ENCODE measurements around the gene IL1F10. TPM values are rescaled to one million over a fixed set of nuclear protein-coding genes. Genes with fewer than 3 reads are reported as not detected.

Gene IL1F10, protein sequence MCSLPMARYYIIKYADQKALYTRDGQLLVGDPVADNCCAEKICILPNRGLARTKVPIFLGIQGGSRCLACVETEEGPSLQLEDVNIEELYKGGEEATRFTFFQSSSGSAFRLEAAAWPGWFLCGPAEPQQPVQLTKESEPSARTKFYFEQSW
- polyA plus RNA-seq (ENCODE audit: insufficient read length) = not detected
- long read RNA-seq, donor 1 = 0 reads
- long read RNA-seq, donor 2 = 0 reads
- long read RNA-seq, donor 3 = 0 reads
- long read RNA-seq, donor 4 = 0 reads
- long read RNA-seq, donor 5 = 0 reads
- long read RNA-seq, donor 6 = 0 reads
- long read RNA-seq, donor 7 = 0 reads
- long read RNA-seq, donor 8 = 0 reads

DNA sequence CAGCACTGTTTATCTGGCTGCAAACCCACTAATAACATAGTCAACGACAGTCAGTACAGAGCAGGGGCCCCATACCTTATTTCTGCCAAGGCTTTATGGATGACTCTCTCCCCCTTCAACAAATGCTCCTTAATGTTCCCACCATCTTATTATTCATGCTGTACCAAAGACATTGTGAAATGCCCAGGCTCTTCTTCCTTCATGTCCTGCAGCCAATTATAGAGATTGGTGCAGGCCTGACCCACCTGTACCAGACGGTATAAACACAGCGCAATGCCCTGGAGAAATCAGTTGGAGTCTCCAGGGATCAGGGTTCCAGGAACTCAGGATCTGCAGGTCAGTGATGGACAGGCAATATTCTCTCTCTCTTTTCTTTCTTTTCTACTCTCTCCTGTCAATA lies at the start of gene IL1F10:
Gene IL1F10 (plus strand): TSS at position 290 of the 400 bp plus-strand sequence. CDS start 4,769 bp downstream, outside the sequence.
- DNase-seq = no peak

DNA sequence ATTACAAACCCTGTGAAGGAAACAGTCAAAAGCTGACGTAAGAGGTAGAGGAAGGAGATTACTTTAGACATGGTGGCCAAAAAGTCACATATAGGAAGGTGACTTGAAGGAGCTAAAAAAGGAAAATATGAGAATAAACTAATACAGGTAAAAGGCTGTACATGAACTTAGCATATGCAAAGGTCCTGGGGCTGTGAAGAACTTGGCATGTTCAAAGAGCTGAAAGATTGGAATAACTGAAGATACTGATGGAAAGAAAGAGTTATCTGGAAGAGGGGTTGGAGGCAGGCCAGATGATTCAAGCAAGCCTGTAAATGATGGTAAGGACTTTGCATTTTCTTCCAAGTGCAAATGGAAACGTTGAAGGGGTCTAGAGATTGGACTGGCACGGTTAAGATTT lies 49.3 kb upstream of the IL1F10 start:
- DNase-seq = no peak

GRCh38 chr2:113021312-113021711 lies 46.5 kb upstream of the IL1F10 start:
- DNase-seq = no peak

GRCh38 chr2:113024764-113025163 lies 43.0 kb upstream of the IL1F10 start:
- no peak for DNase-seq

GRCh38 chr2:113025737-113026136 lies 42.0 kb upstream of the IL1F10 start:
- DNase-seq = no peak

GRCh38 chr2:113027691-113028090 lies 40.1 kb upstream of the IL1F10 start:
- no peak for DNase-seq

- DNase-seq = no peak
These were observed 39.7 kb upstream of the IL1F10 start for GRCh38 chr2:113028112-113028511.

DNA sequence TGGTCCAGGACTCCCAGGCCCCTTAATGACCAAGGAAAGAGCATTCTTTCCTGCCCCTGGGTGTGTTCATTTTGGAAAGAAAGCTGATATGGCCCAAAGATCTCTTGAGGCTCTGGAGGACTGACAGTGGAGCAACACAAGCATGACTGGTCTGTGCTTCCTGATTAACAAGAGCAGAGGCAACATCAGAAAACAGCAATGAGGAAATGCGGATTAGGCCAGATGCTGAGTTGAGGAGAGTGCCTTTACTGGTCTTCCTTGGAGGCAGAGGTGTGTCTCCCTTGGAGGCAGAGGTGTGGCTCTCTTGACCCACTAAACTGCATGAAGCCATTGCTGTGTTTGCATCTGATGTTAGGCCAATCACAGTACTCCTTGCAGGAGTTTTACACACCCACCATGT lies 35.0 kb upstream of the IL1F10 start:
- DNase-seq = no peak

DNA sequence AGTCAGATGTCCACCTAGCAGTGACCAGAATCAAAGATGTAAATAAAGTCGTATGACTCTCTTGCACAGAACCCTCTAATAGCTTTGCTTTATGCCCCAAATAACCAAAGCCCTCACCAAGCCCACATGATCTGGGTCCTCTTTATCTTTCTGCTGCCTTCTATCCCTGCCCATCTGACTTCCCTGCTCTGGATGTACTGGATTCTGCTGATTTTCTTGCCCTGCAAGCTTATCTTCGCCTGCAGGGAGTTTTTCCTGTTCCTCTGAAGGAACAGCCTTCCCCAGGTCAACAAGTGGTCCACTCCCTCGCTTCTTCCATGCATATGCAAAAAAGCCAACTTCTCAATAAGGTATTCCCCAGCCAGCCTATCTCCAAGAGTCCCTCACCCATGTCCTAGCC lies 33.8 kb upstream of the IL1F10 start:
- DNase-seq = no peak

DNA sequence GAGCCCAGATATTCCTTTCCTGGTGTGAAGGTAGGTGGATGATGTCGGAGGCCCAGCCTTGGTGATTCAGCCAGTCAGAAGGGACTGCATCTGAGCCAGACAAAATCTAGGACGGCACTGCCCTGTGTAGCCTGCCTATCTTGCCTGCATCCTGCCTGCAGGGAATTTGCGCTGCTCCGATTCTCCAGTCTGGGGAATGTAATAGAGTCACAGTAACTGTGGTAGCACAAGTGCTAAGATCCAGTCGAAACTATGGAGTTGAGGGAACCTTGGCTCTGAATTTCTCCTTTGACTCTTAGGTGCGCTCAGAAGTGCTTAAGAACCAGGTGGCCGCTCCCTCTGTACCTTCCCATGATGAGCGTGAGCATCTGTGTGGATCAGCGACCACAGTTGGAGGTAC lies 31.0 kb upstream of the IL1F10 start:
- no peak for DNase-seq

DNA sequence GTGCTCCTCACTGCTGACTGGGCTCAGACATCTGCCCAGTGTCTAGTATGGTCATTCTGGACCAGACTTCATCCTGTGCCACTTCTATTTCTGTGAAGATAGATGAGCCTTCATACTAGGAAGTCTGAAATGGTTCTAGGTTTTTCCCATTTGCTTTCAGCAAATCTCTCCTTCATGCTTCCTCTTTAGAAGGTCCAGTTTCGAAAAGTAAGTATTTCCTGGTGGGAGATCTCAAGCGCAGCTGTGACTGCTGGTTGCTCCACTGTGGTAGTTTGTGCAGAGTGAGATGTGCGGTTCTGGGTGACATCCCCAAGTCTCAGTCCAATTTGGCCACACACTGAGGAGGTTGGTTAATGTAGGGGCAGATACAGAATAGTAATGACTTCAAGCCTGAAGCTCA lies 29.5 kb upstream of the IL1F10 start:
- no peak for DNase-seq

DNA sequence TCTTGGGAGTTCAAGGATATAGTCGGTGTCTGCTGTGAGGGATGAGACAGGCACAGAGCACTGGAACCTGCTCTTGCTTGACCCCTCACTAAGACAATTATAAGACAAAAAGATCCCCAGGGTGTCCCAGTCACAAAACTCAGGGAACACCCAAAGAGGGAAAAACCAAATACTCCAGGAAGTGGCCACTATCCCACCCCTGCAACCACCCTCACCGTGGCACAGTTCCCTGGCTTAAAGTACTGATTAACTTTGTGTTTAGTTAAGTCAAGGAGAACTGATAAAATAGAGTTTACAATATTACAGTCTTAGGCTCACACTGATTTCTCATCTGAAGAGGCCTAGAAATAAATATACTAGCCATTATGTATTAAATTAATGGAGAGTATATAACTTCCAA lies 28.6 kb upstream of the IL1F10 start:
- DNase-seq = no peak

DNA sequence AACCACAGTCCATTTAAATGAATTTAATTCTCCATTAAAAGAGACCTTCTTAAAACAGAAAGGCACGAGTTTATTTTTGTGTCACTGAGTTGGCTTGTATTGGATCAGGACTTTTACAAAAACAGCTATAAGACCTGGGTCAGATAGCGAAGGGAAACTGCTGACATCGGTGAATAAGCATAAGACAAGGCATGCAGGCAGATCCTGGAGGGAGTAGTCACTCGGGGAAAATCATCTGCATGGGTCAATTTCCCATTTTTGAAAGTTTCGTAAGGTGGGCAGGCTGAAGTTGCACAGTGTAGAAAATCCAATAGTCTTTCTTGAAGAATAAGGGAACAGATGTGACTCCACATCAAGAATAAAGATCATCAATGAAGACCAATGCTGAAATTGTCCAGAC lies 28.1 kb upstream of the IL1F10 start:
- no peak for DNase-seq

DNA sequence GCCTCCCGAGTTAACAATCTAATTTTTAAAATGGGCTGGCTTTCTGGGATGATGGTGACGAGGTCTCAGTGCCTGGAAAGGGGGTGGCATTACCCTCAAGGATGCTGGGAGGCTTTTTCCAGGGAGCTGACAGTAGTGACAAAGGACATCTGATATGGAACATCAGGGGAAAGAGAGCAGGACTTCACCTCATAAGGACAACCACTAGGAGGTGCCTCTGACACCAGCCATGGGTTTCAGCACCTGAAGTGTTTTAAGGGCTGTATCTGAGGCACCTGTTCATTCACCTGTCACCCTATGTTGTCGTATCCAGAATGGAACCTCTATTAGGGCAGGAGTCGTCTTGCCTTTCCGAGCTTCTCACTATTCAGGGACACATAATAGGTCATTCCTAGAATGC lies 25.9 kb upstream of the IL1F10 start:
- DNase-seq = no peak

DNA sequence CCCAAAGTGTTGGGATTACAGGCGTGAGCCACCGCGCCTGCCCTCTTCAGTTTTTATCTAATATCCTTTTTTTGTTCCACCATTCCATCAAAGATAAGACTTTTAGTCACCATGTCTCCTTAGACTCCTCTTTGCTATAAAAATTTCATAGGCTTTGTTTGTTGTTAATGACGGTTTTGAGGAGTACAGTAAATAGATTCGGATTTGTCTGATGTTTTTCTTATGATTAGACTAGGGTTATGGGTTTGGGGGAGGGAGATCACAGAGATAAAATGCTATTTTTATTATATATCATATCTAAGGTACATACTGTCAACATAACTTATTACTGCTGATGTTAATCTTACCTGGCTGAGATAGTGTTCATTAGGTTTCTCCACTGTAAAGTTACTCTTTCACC lies 21.3 kb upstream of the IL1F10 start:
- no peak for DNase-seq

DNA sequence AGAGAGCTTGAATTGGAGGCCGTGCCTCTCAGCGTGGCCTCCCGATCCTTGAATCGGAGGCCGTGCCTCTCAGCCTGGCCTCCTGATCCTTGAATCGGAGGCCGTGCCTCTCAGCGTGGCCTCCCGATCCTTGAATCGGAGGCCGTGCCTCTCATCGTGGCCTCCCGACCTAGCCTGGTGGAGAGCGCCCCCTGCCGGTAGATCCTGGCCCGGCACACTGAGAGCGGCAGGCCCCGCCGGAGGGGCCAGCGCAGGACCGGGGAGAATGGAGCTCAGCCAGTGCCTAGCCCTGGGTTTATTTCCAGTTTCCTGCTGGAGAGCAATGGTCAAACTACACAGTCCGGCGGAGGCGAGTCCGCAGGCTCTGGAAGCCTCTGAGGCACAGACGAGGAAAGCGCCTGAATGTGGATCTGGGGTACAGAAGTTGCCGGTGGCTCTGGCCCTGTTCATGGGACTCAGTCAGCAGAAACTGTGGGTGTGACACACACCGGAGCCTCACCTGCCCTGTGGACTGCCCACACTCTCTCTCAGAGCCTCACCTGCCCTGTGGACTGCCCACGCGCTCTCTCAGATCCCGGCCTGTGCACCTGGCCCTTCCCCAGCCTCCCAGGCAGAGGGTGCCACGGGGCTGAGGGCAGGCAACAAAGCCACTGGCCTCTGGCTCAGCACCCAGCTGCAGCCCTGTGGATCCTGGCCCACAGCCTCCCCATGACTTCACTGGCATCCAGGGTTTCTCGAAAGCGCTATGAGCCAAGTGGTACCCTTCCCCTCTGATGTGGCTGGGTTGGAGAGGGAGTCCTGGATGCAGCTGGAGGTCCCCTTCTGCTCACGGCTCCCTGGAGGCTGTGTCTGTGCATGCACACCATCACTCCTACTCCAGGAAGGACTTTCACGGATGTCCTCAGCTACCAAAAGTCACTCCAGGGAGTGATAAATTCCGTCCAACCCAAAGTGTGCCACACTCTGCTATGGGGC lies 16.6 kb upstream of the IL1F10 start:
- no peak for DNase-seq

GRCh38 chr2:113052396-113052917 lies 15.3 kb upstream of the IL1F10 start, which contains the start of gene IL36B:
Gene IL36B (minus strand): TSS chr2:113052867.
- no peak for DNase-seq

DNA sequence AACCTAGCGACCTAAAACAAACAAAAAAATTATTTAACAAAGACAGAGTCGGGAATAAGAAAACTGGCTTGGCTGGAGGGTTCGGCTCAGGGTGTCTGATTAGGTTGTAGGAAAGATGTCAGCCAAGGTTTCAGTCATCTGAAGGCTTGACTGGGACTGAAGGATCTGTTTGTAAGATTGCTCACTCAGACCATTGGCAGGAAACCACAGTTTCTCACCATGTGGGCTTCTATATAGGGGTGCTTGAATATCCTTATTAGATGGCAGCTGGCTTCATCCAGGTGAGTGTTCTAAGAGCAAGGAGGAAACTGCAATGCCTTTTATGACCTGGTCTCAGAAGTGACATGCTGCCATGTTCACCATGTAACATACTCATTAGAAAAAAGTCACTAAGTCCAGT lies 14.1 kb upstream of the IL1F10 start:
- DNase-seq = no peak

GRCh38 chr2:113054066-113054465 lies 13.7 kb upstream of the IL1F10 start:
- no peak for DNase-seq

- DNase-seq = no peak
These were observed 11.2 kb upstream of the IL1F10 start for GRCh38 chr2:113056521-113056920.

DNA sequence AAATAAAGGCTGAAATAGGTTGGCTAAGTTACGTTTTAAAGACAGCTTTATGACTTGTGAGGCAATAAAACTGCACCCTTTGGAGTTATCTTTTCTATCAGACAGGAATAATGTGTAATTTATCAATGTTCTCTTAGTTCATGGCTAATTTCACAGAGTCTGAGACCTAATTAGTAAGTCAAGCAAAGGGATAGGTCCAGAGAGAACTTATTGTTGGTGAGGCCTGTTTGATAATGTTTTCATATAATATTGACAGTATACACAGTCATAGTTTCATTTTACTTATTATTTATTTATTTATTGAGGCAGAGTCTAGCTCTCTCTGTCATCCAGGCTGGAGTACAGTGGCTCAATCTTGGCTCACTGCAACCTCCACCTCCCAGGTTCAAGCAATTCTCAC lies 10.7 kb upstream of the IL1F10 start:
- no peak for DNase-seq

DNA sequence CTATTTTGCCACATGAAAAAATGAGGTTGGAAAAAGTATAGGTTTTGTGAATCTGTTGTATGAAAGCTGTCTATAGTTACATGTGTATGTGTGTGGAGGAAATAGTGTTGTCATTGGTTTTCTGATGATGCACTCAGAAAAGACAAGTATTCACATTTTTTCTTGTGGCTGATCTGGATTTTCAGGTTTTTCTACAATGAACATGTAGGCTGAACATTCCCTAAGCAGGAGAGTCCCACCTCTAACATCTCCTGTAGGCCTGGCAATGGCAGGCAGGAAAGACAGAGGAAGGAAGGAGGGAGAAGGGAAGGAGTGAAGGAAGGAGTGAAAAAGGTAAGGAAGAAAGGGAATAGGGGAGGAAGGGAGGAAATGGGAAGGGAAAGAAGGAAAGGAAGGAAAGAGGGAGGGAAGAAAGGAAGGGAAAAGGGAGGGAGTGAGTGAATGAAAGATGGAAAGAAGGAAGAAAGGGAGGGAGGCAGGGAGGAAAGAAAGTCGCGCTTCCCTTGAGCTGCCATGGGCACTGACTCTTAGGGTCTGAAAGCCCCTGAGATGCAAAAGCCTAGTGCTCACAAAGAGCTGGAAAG lies 9.3 kb upstream of the IL1F10 start:
- DNase-seq = no peak

Data from left kidney (tissue), 8 donors.